SK-N-MC (cell line): Measurements from ENCODE around the gene ZHX3.

Source experiments
- DNase-seq: peaks from one replicate; pipeline ENCODE4 v3.0.0-alpha.2; 2011; ENCODE audit warnings: low read depth, low spot score
- H3K27ac ChIP-seq: fragments of 200-600 bp; sonication (generic); 2 replicates; pipeline ENCODE4 v1.5.1; 2016; ENCODE audit warnings: mixed run types
- H3K36me3 ChIP-seq: fragments of 200-600 bp; sonication (generic); 2 replicates; pipeline ENCODE4 v1.6.1; 2017; ENCODE audit warnings: antibody characterized with exemption, low read length, mixed read lengths; ENCODE audit not compliant: insufficient read depth
- H3K4me3 ChIP-seq: fragments of 200-600 bp; sonication (generic); 2 replicates; pipeline ENCODE4 v1.5.1; 2016
- H3K9ac ChIP-seq: fragments of 200-600 bp; sonication (generic); 2 replicates; pipeline ENCODE4 v1.8.0; 2017; ENCODE audit warnings: mixed run types, mixed read lengths; ENCODE audit not compliant: insufficient read length
- H3K9me3 ChIP-seq: fragments of 200-600 bp; sonication (generic); 2 replicates; pipeline ENCODE4 v1.6.1; 2017; ENCODE audit warnings: low read depth, mild to moderate bottlenecking, antibody characterized with exemption, low read length, moderate library complexity, mixed read lengths
- EZH2 ChIP-seq: fragments of 200-600 bp; sonication (generic); IDR thresholded peaks from one replicate; pipeline ENCODE4 v1.6.1; 2017; ENCODE audit warnings: antibody characterized with exemption
- FOXP2 ChIP-seq: optimal IDR thresholded peaks from 2 replicates; pipeline ENCODE3; 2011; ENCODE audit warnings: mild to moderate bottlenecking, moderate library complexity; ENCODE audit not compliant: insufficient read depth; ENCODE audit errors: extremely low read length, control extremely low read depth
- POLR2AphosphoS5 ChIP-seq: IDR thresholded peaks from 2 replicates; pipeline ENCODE4 v1.6.1; 2012; ENCODE audit warnings: mild to moderate bottlenecking, low read depth, low read length, borderline replicate concordance

Gene ZHX3

GRCh38 chr20:41357424-41358163 lies 40.1 kb upstream of the ZHX3 start:
- TF ChIP-seq EZH2 (no peak), FOXP2 (no peak), POLR2AphosphoS5 (no peak)
- Histone ChIP-seq H3K36me3 (no peaks in the 10 kb centered on the region), H3K4me3 (no peak overlapping the region), H3K9ac (no peak overlapping the region), H3K27ac (no peak overlapping the region), H3K9me3 (no peaks in the 10 kb centered on the region)
- DNase-seq: no peak

- Histone ChIP-seq H3K9ac (no peak overlapping the region), H3K27ac (no peak overlapping the region), H3K4me3 (no peak overlapping the region), H3K9me3 (no peaks in the 10 kb centered on the region), H3K36me3 (no peaks in the 10 kb centered on the region)
- TF ChIP-seq FOXP2 (no peak), EZH2 (no peak), POLR2AphosphoS5 (no peak)
- no peak for DNase-seq
Observed at GRCh38 chr20:41356951-41357350, 39.4 kb upstream of the ZHX3 start.

- TF ChIP-seq POLR2AphosphoS5: no peak
- no peak for TF ChIP-seq EZH2
- TF ChIP-seq FOXP2: no peak
- Histone ChIP-seq H3K36me3 (no peaks in the 10 kb centered on the region), H3K9me3 (no peaks in the 10 kb centered on the region), H3K4me3 (no peak overlapping the region), H3K27ac (no peak overlapping the region), H3K9ac (no peak overlapping the region)
- DNase-seq: no peak
Observed at GRCh38 chr20:41355598-41356203, 38.2 kb upstream of the ZHX3 start.

- H3K36me3 ChIP-seq: no peaks in the 10 kb centered on the region
- no peak for TF ChIP-seq POLR2AphosphoS5
- TF ChIP-seq EZH2: no peak
- TF ChIP-seq FOXP2: no peak
- H3K9me3 ChIP-seq: no peaks in the 10 kb centered on the region
- H3K27ac ChIP-seq: no peak overlapping the region
- no peak for DNase-seq
- H3K4me3 ChIP-seq: no peak overlapping the region
- no peak overlapping the region for H3K9ac ChIP-seq
Observed at GRCh38 chr20:41355192-41355591, 37.7 kb upstream of the ZHX3 start.

GRCh38 chr20:41353530-41353929 lies 36.0 kb upstream of the ZHX3 start:
- no peaks in the 10 kb centered on the region for H3K9me3 ChIP-seq
- TF ChIP-seq EZH2 (no peak), FOXP2 (no peak), POLR2AphosphoS5 (no peak)
- DNase-seq: no peak
- H3K9ac ChIP-seq: no peak overlapping the region
- no peak overlapping the region for H3K4me3 ChIP-seq
- H3K27ac ChIP-seq: no peak overlapping the region
- H3K36me3 ChIP-seq: no peaks in the 10 kb centered on the region

- H3K4me3 ChIP-seq: no peak overlapping the region
- no peaks in the 10 kb centered on the region for H3K36me3 ChIP-seq
- no peak overlapping the region for H3K9ac ChIP-seq
- no peak for DNase-seq
- H3K27ac ChIP-seq: no peak overlapping the region
- no peak for TF ChIP-seq FOXP2
- no peak for TF ChIP-seq POLR2AphosphoS5
- no peak for TF ChIP-seq EZH2
- no peaks in the 10 kb centered on the region for H3K9me3 ChIP-seq
Observed at GRCh38 chr20:41352666-41353065, 35.1 kb upstream of the ZHX3 start.

GRCh38 chr20:41352106-41352505 lies 34.6 kb upstream of the ZHX3 start:
- DNase-seq: no peak
- TF ChIP-seq POLR2AphosphoS5 (no peak), EZH2 (no peak), FOXP2 (no peak)

GRCh38 chr20:41350408-41350962 lies 33.0 kb upstream of the ZHX3 start:
- Histone ChIP-seq H3K9ac (no peak overlapping the region), H3K4me3 (no peak overlapping the region), H3K27ac (no peak overlapping the region), H3K9me3 (no peaks in the 10 kb centered on the region), H3K36me3 (no peaks in the 10 kb centered on the region)
- DNase-seq: no peak
- TF ChIP-seq POLR2AphosphoS5: no peak
- no peak for TF ChIP-seq EZH2
- TF ChIP-seq FOXP2: no peak

More at GRCh38 chr20:41352106-41352505, 34.6 kb upstream of the ZHX3 start:
- Histone ChIP-seq H3K9me3 (no peaks in the 10 kb centered on the region), H3K9ac (no peak overlapping the region), H3K36me3 (no peaks in the 10 kb centered on the region), H3K4me3 (no peak overlapping the region), H3K27ac (no peak overlapping the region)
